RWPE2 (cell line): ENCODE measurements around the gene HRH2.
A peak's percentile ranks its signal among the peaks of the same experiment; 100 is the strongest.

ENCODE experiments used
- ATAC-seq: fragments of 200-7000 bp; cut with Tn5 transposase; 3 replicates; pipeline ENCODE4 v1.9.1; 2021; ENCODE audit warnings: low read depth
- DNase-seq: peaks from one replicate; pipeline ENCODE4 v3.0.0-alpha.2; 2020; ENCODE audit warnings: low spot score
- H3K27ac ChIP-seq: fragments of 450-650 bp; 2 replicates; pipeline ENCODE4 v1.5.1; 2017; ENCODE audit warnings: mild to moderate bottlenecking; ENCODE audit not compliant: poor library complexity, severe bottlenecking
- H3K27me3 ChIP-seq: fragments of 250-450 bp; sonication (Bioruptor Pico); 2 replicates; pipeline ENCODE4 v1.5.1; 2021; ENCODE audit warnings: mild to moderate bottlenecking, moderate library complexity; ENCODE audit not compliant: insufficient read depth, poor library complexity, severe bottlenecking
- H3K36me3 ChIP-seq: fragments of 250-450 bp; sonication (Bioruptor Pico); 2 replicates; pipeline ENCODE4 v1.5.1; 2020; ENCODE audit warnings: low read depth, mild to moderate bottlenecking, moderate library complexity
- H3K4me1 ChIP-seq: fragments of 250-450 bp; sonication (Bioruptor Pico); 2 replicates; pipeline ENCODE4 v1.5.1; 2021; ENCODE audit warnings: mild to moderate bottlenecking, moderate library complexity; ENCODE audit not compliant: insufficient read depth, poor library complexity, severe bottlenecking
- H3K4me3 ChIP-seq: fragments of 250-450 bp; sonication (Bioruptor Pico); 2 replicates; pipeline ENCODE4 v1.5.1; 2021; ENCODE audit warnings: mild to moderate bottlenecking, moderate library complexity; ENCODE audit not compliant: severe bottlenecking
- H3K9me3 ChIP-seq: fragments of 250-450 bp; sonication (Bioruptor Pico); 2 replicates; pipeline ENCODE4 v1.5.1; 2021; ENCODE audit warnings: mild to moderate bottlenecking, moderate library complexity; ENCODE audit not compliant: severe bottlenecking
- TF ChIP-seq, protein P1 (sequence below): fragments of 450-650 bp; IDR thresholded peaks from one replicate; pipeline ENCODE4 v1.5.1; 2017; ENCODE audit warnings: mild to moderate bottlenecking, moderate library complexity; ENCODE audit not compliant: poor library complexity, severe bottlenecking

Gene HRH2

DNA sequence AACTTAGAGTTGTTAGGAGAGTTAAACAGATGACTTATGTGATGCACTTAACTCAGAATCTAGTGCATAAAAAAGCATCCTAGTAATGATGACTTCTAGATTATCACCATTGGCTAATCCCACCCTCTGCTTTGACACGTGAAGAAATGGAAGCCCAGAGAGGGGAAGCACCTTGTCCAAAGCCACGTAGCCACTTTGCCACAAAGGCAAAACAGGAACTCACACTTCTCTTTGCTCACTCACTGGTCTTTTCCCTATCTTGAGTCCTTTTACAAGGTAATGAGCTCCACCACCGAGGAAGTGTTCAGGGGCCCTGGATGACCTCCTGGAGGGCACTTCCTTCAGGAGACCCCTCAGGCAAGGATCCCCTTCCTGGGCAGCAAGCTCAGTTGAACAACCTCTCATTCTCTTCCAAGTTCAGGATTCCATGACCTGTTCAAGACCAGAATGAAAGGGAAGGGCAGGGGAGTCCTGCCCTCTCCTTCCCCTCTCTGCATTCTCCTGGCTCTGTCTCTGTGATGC lies 89.7 kb downstream of the HRH2 start:
- Histone ChIP-seq H3K27me3 (peaks cover 2% of the 10 kb centered on the region), H3K9me3 (no peaks in the 10 kb centered on the region), H3K4me3 (no peak overlapping the region), H3K4me1 (no peaks in the 10 kb centered on the region), H3K36me3 (no peaks in the 10 kb centered on the region), H3K27ac (no peak overlapping the region)
- DNase-seq: no peak
- ATAC-seq: no peak
- TF ChIP-seq, protein P1, sequence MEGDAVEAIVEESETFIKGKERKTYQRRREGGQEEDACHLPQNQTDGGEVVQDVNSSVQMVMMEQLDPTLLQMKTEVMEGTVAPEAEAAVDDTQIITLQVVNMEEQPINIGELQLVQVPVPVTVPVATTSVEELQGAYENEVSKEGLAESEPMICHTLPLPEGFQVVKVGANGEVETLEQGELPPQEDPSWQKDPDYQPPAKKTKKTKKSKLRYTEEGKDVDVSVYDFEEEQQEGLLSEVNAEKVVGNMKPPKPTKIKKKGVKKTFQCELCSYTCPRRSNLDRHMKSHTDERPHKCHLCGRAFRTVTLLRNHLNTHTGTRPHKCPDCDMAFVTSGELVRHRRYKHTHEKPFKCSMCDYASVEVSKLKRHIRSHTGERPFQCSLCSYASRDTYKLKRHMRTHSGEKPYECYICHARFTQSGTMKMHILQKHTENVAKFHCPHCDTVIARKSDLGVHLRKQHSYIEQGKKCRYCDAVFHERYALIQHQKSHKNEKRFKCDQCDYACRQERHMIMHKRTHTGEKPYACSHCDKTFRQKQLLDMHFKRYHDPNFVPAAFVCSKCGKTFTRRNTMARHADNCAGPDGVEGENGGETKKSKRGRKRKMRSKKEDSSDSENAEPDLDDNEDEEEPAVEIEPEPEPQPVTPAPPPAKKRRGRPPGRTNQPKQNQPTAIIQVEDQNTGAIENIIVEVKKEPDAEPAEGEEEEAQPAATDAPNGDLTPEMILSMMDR: no peak

DNA sequence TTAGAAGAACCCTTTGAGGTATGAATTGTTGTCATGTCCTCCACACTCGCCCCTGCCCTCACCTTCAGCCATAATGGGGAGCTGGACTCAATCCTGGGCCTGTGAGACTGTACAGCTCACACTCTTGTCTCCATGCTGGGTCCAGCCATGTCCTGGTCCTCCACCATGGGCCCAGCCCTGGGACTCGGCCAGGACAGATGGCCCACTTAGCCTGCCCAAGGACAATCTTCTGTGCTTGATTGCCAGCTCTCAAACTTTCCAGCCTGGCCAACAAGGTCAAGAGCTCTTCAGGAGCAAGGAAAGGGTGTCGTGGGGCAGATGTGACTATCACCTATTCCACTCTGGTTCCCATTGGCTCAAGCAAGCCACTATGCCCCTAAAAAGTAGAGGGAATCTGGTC lies 90.8 kb downstream of the HRH2 start:
- TF ChIP-seq, protein P1: no peak
- no peaks in the 10 kb centered on the region for H3K27me3 ChIP-seq
- H3K4me1 ChIP-seq: no peaks in the 10 kb centered on the region
- DNase-seq (no peak), ATAC-seq (no peak)
- H3K4me3 ChIP-seq: no peak overlapping the region
- H3K36me3 ChIP-seq: no peaks in the 10 kb centered on the region
- no peak overlapping the region for H3K27ac ChIP-seq
- H3K9me3 ChIP-seq: no peaks in the 10 kb centered on the region

DNA sequence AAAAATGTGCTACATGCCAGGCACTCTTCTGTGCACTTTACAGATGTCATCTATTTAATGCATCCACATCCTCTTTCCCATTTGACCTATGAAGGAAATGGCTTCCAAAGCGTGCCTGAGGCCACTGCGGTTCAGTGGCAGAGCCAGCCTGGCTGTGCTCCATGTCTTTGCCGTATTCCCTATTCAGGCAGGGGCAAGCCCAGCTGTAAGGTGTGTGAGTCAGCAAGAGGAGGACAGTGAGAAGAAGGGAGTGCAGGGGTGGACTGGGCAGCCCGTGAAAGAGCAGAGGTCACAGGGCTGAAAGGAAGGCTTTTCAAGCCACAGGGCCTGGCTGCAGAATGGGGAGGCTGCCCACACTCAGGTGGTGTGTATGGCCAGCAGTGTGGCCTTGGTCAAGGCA lies 91.7 kb downstream of the HRH2 start:
- Histone ChIP-seq H3K9me3 (no peaks in the 10 kb centered on the region), H3K4me1 (no peaks in the 10 kb centered on the region), H3K4me3 (no peak overlapping the region), H3K27me3 (no peaks in the 10 kb centered on the region), H3K36me3 (no peaks in the 10 kb centered on the region), H3K27ac (no peak overlapping the region)
- TF ChIP-seq, protein P1: no peak
- peak; percentile 49 for DNase-seq
- ATAC-seq: peak; percentile 91

DNA sequence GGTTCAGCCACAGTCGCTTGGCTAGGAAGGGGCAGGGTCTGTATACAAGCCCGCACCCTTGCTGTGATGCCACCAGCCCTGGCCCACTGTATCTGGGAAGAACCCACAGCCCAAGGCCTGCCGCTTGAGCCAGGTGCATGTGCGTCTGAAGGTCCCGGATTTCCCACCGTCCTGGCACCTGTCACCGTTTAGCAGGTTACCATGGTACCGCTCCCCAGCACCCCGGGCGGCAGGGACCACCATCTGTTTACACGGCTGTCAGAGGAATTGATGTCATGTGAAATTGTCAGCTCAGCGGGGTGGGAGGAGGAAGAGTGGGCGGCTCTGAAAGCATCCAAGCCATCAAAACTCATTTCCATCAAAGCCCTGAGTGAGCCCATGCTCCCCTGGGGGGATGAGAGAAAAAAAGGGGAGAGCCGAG lies 92.7 kb downstream of the HRH2 start:
- DNase-seq (peak; percentile 55), ATAC-seq (no peak)
- Histone ChIP-seq H3K27me3 (no peaks in the 10 kb centered on the region), H3K4me1 (no peaks in the 10 kb centered on the region), H3K9me3 (no peaks in the 10 kb centered on the region), H3K36me3 (no peaks in the 10 kb centered on the region), H3K27ac (no peak overlapping the region), H3K4me3 (no peak overlapping the region)
- TF ChIP-seq, protein P1: no peak

DNA sequence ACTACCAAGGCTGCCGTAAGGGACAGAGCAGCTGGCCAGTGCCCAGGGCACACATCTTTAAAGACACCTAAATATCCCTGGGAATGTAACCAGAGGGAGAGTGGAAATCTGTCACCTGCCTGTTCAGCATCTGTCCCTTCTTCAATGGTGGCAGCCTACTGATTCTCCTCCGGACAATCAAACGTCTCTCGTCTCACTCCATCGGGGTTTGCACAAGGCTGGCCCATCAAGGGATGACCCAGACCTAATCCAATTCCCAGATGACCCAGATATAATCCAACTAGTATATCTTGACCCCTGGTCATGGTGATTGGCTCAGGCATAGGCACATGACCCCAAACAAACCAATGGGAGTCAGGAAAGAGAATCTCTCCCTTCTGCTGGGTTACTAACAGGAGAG lies 93.5 kb downstream of the HRH2 start:
- Histone ChIP-seq H3K27ac (no peak overlapping the region), H3K4me3 (no peak overlapping the region), H3K9me3 (no peaks in the 10 kb centered on the region), H3K4me1 (no peaks in the 10 kb centered on the region), H3K27me3 (no peaks in the 10 kb centered on the region), H3K36me3 (no peaks in the 10 kb centered on the region)
- ATAC-seq: no peak
- TF ChIP-seq, protein P1: no peak
- DNase-seq: no peak
